Testis (tissue), 3 donors: Measurements from ENCODE around the gene SAV1. TPM values are rescaled to one million over a fixed set of nuclear protein-coding genes. Genes with fewer than 3 reads are reported as not detected.
"Not testable (repeated sequence)": the region's sequence is repeated elsewhere in the genome, so short reads cannot be mapped to it uniquely, and the experiment has no call there.

Source experiments
- DNase-seq: peaks from one replicate; pipeline ENCODE4 v3.0.0-alpha.2; 2019
- H3K27ac ChIP-seq, 2 donors: fragments of 200-600 bp; sonication (generic); one replicate each; pipeline ENCODE4 v1.5.1; 2019
- H3K27me3 ChIP-seq: fragments of 200-600 bp; sonication (generic); one replicate; pipeline ENCODE4 v1.5.1; 2019
- H3K36me3 ChIP-seq: fragments of 200-600 bp; sonication (generic); one replicate; pipeline ENCODE4 v1.5.1; 2017; ENCODE audit warnings: low read depth; ENCODE audit errors: missing control alignments
- H3K4me1 ChIP-seq: fragments of 200-600 bp; sonication (generic); one replicate; pipeline ENCODE4 v1.5.1; 2019
- H3K4me3 ChIP-seq, 2 donors: fragments of 200-600 bp; sonication (generic); one replicate each; pipeline ENCODE4 v1.5.1; 2017 to 2019
- H3K9me3 ChIP-seq: fragments of 200-600 bp; sonication (generic); one replicate; pipeline ENCODE4 v1.5.1; 2017
- CTCF ChIP-seq, 3 experiments: fragments of 450-650 bp in 2 of 3; fragments of 200-600 bp in 1 of 3; sonication (generic) in 1 of 3; IDR thresholded peaks; one replicate each; pipeline ENCODE4 v1.5.1; 2016 to 2019; ENCODE audit warnings: antibody characterized with exemption in 3 of 3, mild to moderate bottlenecking in 2 of 3, moderate library complexity in 1 of 3
- POLR2A ChIP-seq: fragments of 450-650 bp; IDR thresholded peaks from one replicate; pipeline ENCODE4 v1.6.1; 2017; ENCODE audit warnings: antibody characterized with exemption, mild to moderate bottlenecking, moderate library complexity
- WGBS, 2 donors: methylation state at CpG; one replicate each; pipeline ENCODE4 v1.1.5; 2018; 5-methylcytosine and 5-hydroxymethylcytosine counted together
- intact Hi-C: fragments of 100-400 bp; cut with DNase I; formaldehyde crosslinking; loops from one replicate; pipeline ENCODE4 v1.15.1; 2023; ENCODE audit warnings: low total_unique reads
- polyA plus RNA-seq: library from polyadenylated mRNA; stranded (reverse); fragments of 350-450 nt; fragmentation: Illumina TruSeq; extraction: RNeasy Lipid Tissue Mini Kit (QIAGEN cat#74804); gene quantifications from one replicate; pipeline ENCODE4 v1.2.3, GENCODE V29; 2014; ENCODE audit warnings: low read depth, low replicate concordance; ENCODE audit not compliant: insufficient read depth
- total RNA-seq, 2 donors: library from RNA; depleted of rRNA; stranded (reverse); fragments of >200 nt; gene quantifications; one replicate each; pipeline ENCODE4 v1.2.3, GENCODE V29; 2016

SAV1 gene
- total and polyA plus RNA-seq, 3 donors from 2014 or later, result 40.4 to 53.5 (median 40.9) TPM

- no peak for DNase-seq
Measured at GRCh38 chr14:50647282-50647681, 20.8 kb downstream of the SAV1 start.

GRCh38 chr14:50635141-50635540 lies 33.0 kb downstream of the SAV1 start:
- Histone ChIP-seq H3K4me1 (no peaks in the 10 kb centered on the region), H3K27me3 (no peaks in the 10 kb centered on the region), H3K36me3 (no peaks in the 10 kb centered on the region), H3K27ac (no peak overlapping the region), H3K4me3 (no peak overlapping the region), H3K9me3 (no peaks in the 10 kb centered on the region)
- intact Hi-C loops, result no loop called here
- 88 to 89% methylated on average over 2 of the region's 2 CpGs for WGBS, 2 donors
- TF ChIP-seq POLR2A, result no peak
- TF ChIP-seq CTCF (IDR thresholded peaks at IDR 0.05), result no peak
- no peak for DNase-seq

More at GRCh38 chr14:50647282-50647681, 20.8 kb downstream of the SAV1 start:
- Histone ChIP-seq H3K27ac (no peak overlapping the region), H3K4me3 (no peak overlapping the region), H3K36me3 (no peaks in the 10 kb centered on the region), H3K27me3 (no peaks in the 10 kb centered on the region), H3K4me1 (peaks cover 13% of the 10 kb centered on the region), H3K9me3 (no peaks in the 10 kb centered on the region)
- intact Hi-C loops, result no loop called here
- WGBS, 2 donors, result 68 to 72% methylated on average over 6 of the region's 6 CpGs
- no peak for TF ChIP-seq POLR2A
- no peak for TF ChIP-seq CTCF (IDR thresholded peaks at IDR 0.05)

GRCh38 chr14:50633954-50634353 lies 34.2 kb downstream of the SAV1 start:
- no peak for TF ChIP-seq CTCF (IDR thresholded peaks at IDR 0.05)
- TF ChIP-seq POLR2A, result no peak
- intact Hi-C loops, result no loop called here
- H3K4me1 ChIP-seq, result no peaks in the 10 kb centered on the region
- H3K36me3 ChIP-seq, result no peaks in the 10 kb centered on the region
- DNase-seq, result no peak
- H3K27ac ChIP-seq, result no peak overlapping the region
- WGBS, 2 donors, result 75 to 79% methylated on average over 4 of the region's 4 CpGs
- no peak overlapping the region for H3K4me3 ChIP-seq
- no peaks in the 10 kb centered on the region for H3K9me3 ChIP-seq
- H3K27me3 ChIP-seq, result no peaks in the 10 kb centered on the region

- H3K27me3 ChIP-seq, result no peaks in the 10 kb centered on the region
- DNase-seq, result no peak
- no peaks in the 10 kb centered on the region for H3K36me3 ChIP-seq
- no peaks in the 10 kb centered on the region for H3K9me3 ChIP-seq
- TF ChIP-seq POLR2A (no peak), CTCF (IDR thresholded peaks at IDR 0.05) (no peak)
- intact Hi-C loops, result no loop called here
- H3K4me3 ChIP-seq, result no peak overlapping the region
- no peak overlapping the region for H3K27ac ChIP-seq
- WGBS, 2 donors, result 89 to 96% methylated on average over 4 of the region's 4 CpGs
- H3K4me1 ChIP-seq, result no peaks in the 10 kb centered on the region
Measured at GRCh38 chr14:50631408-50631821, 36.7 kb downstream of the SAV1 start.

- H3K27me3 ChIP-seq, H3K27ac ChIP-seq, DNase-seq, H3K4me1 ChIP-seq, intact Hi-C loops, H3K9me3 ChIP-seq, H3K4me3 ChIP-seq, H3K36me3 ChIP-seq: not testable (repeated sequence)
- 90 to 96% methylated on average over 4 of the region's 4 CpGs for WGBS, 2 donors
Measured at GRCh38 chr14:50624947-50625346, 43.2 kb downstream of the SAV1 start.
